GM23248 (cell line): ENCODE measurements around the gene TCF4.

Experiments
- EZH2 ChIP-seq: fragments of 200-600 bp; sonication (generic); IDR thresholded peaks from 2 replicates; pipeline ENCODE4 v1.6.1; 2018; ENCODE audit warnings: antibody characterized with exemption, mild to moderate bottlenecking; ENCODE audit not compliant: insufficient read depth, poor library complexity, severe bottlenecking
- EZH2phosphoT487 ChIP-seq: fragments of 200-600 bp; sonication (generic); IDR thresholded peaks from 2 replicates; pipeline ENCODE4 v1.6.1; 2018; ENCODE audit warnings: antibody characterized with exemption, moderate library complexity, mild to moderate bottlenecking, low read depth; ENCODE audit not compliant: insufficient read depth

DNA sequence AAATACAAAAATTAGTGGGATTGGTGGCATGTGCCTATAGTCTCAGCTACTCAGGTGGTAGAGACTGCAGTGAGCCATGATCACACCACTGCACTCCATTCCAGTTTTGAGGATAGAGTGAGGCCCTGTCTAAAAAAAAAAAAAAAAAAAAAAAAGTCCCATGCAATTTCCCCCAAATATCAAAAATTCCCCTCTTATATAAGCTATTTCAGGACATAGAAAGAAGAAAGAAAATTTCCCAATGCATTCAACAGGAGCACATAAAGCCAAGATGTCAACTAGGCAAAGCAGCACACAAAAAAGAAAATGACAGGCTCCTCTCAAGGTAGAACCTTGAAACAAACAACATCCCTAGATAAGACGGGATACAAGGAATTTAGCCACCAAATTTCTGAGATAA is 213.3 kb downstream of the TCF4 start:
- TF ChIP-seq EZH2phosphoT487 (no peak), EZH2 (no peak)
